PC-9 (cell line): Measurements from ENCODE around the gene APMAP. TPM values are rescaled to one million over a fixed set of nuclear protein-coding genes. Genes with fewer than 3 reads are reported as not detected.

Experiments
- BruUV-seq: library from RNA; stranded (reverse); fragments of 400-500 nt; replicated peaks from 2 replicates; lab custom pipeline; 2021; lab: Mats Ljungman, UMichigan
- CTCF ChIA-PET: fragments of 300-600 bp; sonication (Branson Sonifier 250); formaldehyde crosslinking; loops from one replicate; lab custom pipeline; 2022; ENCODE audit warnings: antibody characterized with exemption; lab: Charles Lee
- POLR2A ChIA-PET: fragments of 300-600 bp; sonication (Branson Sonifier 250); formaldehyde crosslinking; loops from one replicate; lab custom pipeline; 2022; ENCODE audit warnings: antibody characterized with exemption; ENCODE audit not compliant: unreplicated experiment; lab: Charles Lee
- DNase-seq, 2 experiments: peaks; one replicate each; pipeline versions ENCODE4 v3.0.0 to v3.0.0-alpha.2; 2015 to 2022; ENCODE audit warnings: mixed read lengths in 1 of 2
- H2AFZ ChIP-seq: fragments of 200-600 bp; sonication (generic); 2 replicates; pipeline ENCODE4 v1.8.1; 2017; ENCODE audit warnings: antibody characterized with exemption
- H3F3A ChIP-seq: fragments of 200-600 bp; sonication (generic); 2 replicates; pipeline ENCODE4 v1.8.1; 2017; ENCODE audit warnings: antibody characterized with exemption, mild to moderate bottlenecking, low read depth; ENCODE audit not compliant: insufficient read depth
- H3K27ac ChIP-seq: fragments of 200-600 bp; sonication (generic); 2 replicates; pipeline ENCODE4 v1.6.1; 2016; ENCODE audit warnings: mixed run types
- H3K27me3 ChIP-seq: fragments of 200-600 bp; sonication (generic); 2 replicates; pipeline ENCODE4 v1.6.1; 2016; ENCODE audit warnings: low read depth, mixed run types; ENCODE audit not compliant: insufficient read depth
- H3K36me3 ChIP-seq: fragments of 200-600 bp; sonication (generic); 2 replicates; pipeline ENCODE4 v1.6.1; 2016; ENCODE audit warnings: low read depth, mixed run types
- H3K4me1 ChIP-seq: fragments of 200-600 bp; sonication (generic); replicated peaks from 2 replicates; pipeline ENCODE4 v1.6.1; 2016; ENCODE audit warnings: mixed run types; ENCODE audit not compliant: insufficient read depth
- H3K4me2 ChIP-seq: fragments of 200-600 bp; sonication (generic); 2 replicates; pipeline ENCODE4 v1.6.1; 2017; ENCODE audit warnings: mixed run types
- H3K4me3 ChIP-seq: fragments of 200-600 bp; sonication (generic); 2 replicates; pipeline ENCODE4 v1.6.1; 2016; ENCODE audit warnings: mixed run types
- H3K79me2 ChIP-seq: fragments of 200-600 bp; sonication (generic); 2 replicates; pipeline ENCODE4 v1.6.1; 2017; ENCODE audit warnings: low read depth, mixed run types
- H3K9me2 ChIP-seq: fragments of 200-600 bp; sonication (generic); 2 replicates; pipeline ENCODE4 v1.8.1; 2017; ENCODE audit warnings: mild to moderate bottlenecking; ENCODE audit not compliant: insufficient read depth
- H3K9me3 ChIP-seq: fragments of 200-600 bp; sonication (generic); 2 replicates; pipeline ENCODE4 v1.8.1; 2016; ENCODE audit warnings: low read depth; ENCODE audit not compliant: insufficient read depth
- H4K20me1 ChIP-seq: fragments of 200-600 bp; sonication (generic); 2 replicates; pipeline ENCODE4 v1.8.1; 2017; ENCODE audit not compliant: insufficient read depth
- CTCF ChIP-seq: fragments of 200-600 bp; sonication (generic); conservative IDR thresholded peaks from 2 replicates; pipeline ENCODE4 v1.6.1; 2017; ENCODE audit warnings: mixed run types, antibody characterized with exemption, mild to moderate bottlenecking, moderate library complexity
- EZH2 ChIP-seq: fragments of 200-600 bp; sonication (generic); IDR thresholded peaks from 2 replicates; pipeline ENCODE4 v1.8.0; 2017; ENCODE audit warnings: antibody characterized with exemption, low read depth
- intact Hi-C: fragments of 100-400 bp; cut with micrococcal nuclease; formaldehyde crosslinking; loops from one replicate; pipeline ENCODE4 v1.10.0; 2022; ENCODE audit not compliant: unreplicated experiment
- total RNA-seq: library from RNA; stranded (reverse); gene quantifications from 2 replicates; pipeline ENCODE4 v1.2.3, GENCODE V29; 2021

Gene APMAP
- total RNA-seq, 1 experiment from 2014 or later = 103 TPM

- Histone ChIP-seq H3K9me2 (no peaks in the 10 kb centered on the region), H3K27ac (no peak overlapping the region), H4K20me1 (no peaks in the 10 kb centered on the region), H3K4me1 (0 out of 2 replicates have a peak, but pooled peaks cover 7% of the 10 kb centered on the region), H2AFZ (no peak overlapping the region), H3K36me3 (no peaks in the 10 kb centered on the region), H3K9me3 (peaks cover 7% of the 10 kb centered on the region; the same call in 1 of the 2 replicates), H3K27me3 (no peaks in the 10 kb centered on the region), H3K4me3 (no peak overlapping the region), H3F3A (no peaks in the 10 kb centered on the region), H3K4me2 (no peak overlapping the region), H3K79me2 (no peaks in the 10 kb centered on the region)
- intact Hi-C loops = no loop called here
- no peak for DNase-seq
- ChIA-PET POLR2A (no interaction called here), CTCF (interaction anchor here (1.2 kb wide), 1 partner anchor 21 kb away, joined by 3 read pairs; no protein-coding TSS in a partner anchor)
- TF ChIP-seq CTCF (no peak), EZH2 (no peak)
- no TSS peak for BruUV-seq
Measured at GRCh38 chr20:24951536-24952083, 40.9 kb downstream of the APMAP start.

GRCh38 chr20:24950836-24951525 lies 41.6 kb downstream of the APMAP start:
- H3K4me3 ChIP-seq = no peak overlapping the region
- no peak overlapping the region for H2AFZ ChIP-seq
- no peak overlapping the region for H3K27ac ChIP-seq
- no peaks in the 10 kb centered on the region for H3K79me2 ChIP-seq
- 0 out of 2 replicates have a peak, but pooled peaks cover 7% of the 10 kb centered on the region for H3K4me1 ChIP-seq
- no peak overlapping the region for H3K4me2 ChIP-seq
- TF ChIP-seq EZH2 (no peak), CTCF (no peak)
- H3K36me3 ChIP-seq = no peaks in the 10 kb centered on the region
- POLR2A ChIA-PET = no interaction called here
- no peak for DNase-seq
- no peaks in the 10 kb centered on the region for H3K9me2 ChIP-seq
- H3F3A ChIP-seq = no peaks in the 10 kb centered on the region
- H4K20me1 ChIP-seq = no peaks in the 10 kb centered on the region
- CTCF ChIA-PET = no interaction called here
- H3K27me3 ChIP-seq = no peaks in the 10 kb centered on the region
- BruUV-seq = no TSS peak
- H3K9me3 ChIP-seq = peaks cover 7% of the 10 kb centered on the region; the same call in 1 of the 2 replicates
- intact Hi-C loops = no loop called here

- DNase-seq = no peak
- Histone ChIP-seq H3K4me3 (no peak overlapping the region), H3K9me3 (peaks cover 7% of the 10 kb centered on the region; the same call in 1 of the 2 replicates), H3K27me3 (no peaks in the 10 kb centered on the region), H3K4me1 (0 out of 2 replicates have a peak, but pooled peaks cover 7% of the 10 kb centered on the region), H3K36me3 (no peaks in the 10 kb centered on the region), H3K27ac (no peak overlapping the region), H3K79me2 (no peaks in the 10 kb centered on the region), H3K9me2 (no peaks in the 10 kb centered on the region), H4K20me1 (no peaks in the 10 kb centered on the region), H3K4me2 (no peak overlapping the region), H2AFZ (no peak overlapping the region), H3F3A (no peaks in the 10 kb centered on the region)
- ChIA-PET CTCF (no interaction called here), POLR2A (no interaction called here)
- TF ChIP-seq EZH2 (no peak), CTCF (no peak)
- intact Hi-C loops = no loop called here
- no TSS peak for BruUV-seq
Measured at GRCh38 chr20:24950128-24950835, 42.3 kb downstream of the APMAP start.
